Ramos (cell line): Measurements from ENCODE around the gene ROBO2.

Experiments used
- in situ Hi-C: fragments of 300-500 bp; cut with MboI; formaldehyde crosslinking; loops from one replicate; pipeline ENCODE4 v1.14.3; 2022; ENCODE audit warnings: low sequenced_read_pairs; ENCODE audit not compliant: unreplicated experiment

ROBO2 gene

DNA sequence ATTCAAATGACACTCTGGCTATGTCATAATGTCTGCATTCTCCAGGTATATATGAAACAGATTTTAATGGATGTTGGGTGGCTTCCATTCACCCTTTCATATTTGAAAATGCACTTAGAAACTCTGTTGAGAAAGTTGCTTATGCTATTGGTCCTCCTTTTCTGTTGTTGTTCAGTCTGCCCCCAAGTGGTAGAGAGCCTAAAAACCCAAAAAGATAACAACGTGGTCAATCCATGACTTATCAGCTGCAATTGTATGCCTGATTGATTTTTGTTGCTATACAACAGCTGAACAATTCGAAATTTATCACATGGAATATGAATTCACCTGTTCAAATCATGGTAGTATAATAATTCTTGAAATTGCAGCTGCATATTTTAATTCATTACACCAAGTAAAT lies 279.8 kb downstream of the ROBO2 start:
- in situ Hi-C loops = no loop called here

DNA sequence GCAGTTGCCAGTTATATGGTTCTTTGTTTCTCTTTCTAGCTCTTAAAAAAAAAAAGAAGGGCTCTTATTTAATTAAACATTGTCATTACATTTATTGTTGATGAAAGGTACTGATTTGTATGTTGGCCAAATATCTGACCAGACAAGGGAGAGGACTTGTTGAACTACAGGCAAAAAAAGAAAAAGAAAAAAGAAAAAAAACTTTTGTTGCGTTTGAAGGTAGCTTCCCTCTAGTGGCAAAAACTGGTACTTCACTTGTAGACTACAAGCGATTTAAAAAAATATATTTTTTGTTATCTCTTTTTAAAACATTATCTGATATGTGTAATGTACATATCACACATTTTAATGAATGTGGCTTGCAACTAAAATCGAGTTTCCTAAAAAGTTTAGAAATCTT lies 280.6 kb downstream of the ROBO2 start:
- in situ Hi-C loops = no loop called here

DNA sequence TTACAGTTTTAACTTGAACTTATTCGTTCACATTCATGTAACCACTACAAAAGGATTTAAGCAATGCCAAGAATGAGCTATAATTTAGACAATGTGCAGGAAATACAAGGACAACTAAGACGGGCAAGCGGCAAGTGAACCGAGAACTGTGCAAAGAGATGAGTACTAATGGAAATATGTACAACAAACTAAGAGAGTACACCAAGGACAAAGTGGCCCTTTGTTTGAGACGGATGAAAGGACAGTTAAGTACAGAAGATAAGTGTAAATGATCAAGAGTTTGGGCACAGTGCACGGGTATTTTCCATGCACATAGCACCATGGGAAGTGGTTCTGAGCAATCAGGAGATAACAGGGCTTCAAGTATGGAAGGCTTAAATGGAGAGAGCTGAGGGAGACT lies 281.7 kb downstream of the ROBO2 start:
- in situ Hi-C loops = no loop called here

DNA sequence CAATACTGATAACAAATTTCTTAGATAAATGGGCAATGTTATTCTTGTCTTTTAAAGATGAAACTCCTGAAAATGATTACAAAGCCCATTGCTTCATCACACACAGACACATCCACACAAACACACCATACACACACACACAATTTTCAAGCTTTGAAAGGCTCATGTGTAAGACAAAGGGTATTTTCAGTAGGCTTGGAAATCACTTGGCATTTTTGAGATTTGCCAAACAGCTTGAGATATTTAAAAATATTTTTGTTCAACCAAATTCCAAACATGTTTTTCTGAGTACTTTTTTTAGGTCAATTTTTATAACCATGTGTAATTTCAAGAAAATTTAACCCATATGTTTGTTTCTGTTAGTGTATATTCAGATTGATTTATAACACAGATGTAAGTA lies 283.7 kb downstream of the ROBO2 start:
- in situ Hi-C loops = no loop called here

DNA sequence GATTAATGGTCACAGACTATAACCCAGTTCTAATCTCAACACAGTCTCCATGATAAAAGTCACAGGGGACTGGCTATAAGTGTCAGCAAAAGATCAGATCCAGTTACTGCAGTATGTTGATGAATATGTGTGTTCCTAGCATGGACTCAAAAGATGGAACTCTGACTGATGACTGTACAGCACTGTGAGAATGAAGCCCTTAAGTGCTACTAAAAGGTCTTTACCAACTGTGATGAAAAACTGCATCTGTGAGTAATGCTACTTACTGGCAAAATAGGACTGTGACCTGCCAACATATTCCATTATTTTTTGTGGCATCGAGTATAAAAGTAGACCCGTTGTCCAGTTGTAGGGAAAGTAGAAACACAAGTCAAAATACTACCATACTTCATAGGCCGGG lies 284.2 kb downstream of the ROBO2 start:
- in situ Hi-C loops = no loop called here

DNA sequence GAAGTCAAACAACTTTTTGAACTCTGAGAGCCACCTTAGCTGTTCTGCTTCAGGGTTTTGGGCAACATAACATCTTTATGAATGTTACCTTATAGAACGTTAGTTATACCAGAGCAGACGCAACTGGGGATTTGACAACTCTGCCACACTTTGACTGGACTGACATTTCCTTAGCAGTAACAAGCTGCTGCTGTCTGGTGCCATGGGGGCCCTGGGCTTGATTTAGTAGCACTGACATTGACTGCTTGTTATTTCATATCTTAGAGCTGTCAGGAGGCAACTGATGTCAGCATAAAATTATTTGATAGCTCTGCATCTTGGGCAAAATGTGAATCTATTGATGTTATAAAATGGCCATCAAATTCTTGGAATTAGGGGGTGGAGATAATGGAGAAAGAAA lies 285.4 kb downstream of the ROBO2 start:
- in situ Hi-C loops = no loop called here

DNA sequence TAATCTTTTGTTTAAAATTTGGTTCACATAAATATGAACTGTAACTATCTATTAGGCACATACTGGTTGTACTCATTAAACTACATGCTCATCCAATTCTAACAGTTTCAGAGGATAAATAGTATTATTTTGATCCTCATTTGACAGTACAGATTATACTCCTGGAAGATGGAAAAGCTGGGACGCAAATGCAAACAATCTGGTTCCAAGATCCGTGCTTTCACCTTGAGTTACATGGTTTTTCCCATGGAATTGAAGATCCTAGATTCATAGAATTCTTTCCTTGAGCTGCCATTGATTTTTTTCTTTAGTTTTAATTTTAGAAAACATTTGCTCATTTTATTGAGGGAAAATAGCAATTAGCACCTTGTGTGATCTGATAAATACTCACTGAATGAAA lies 285.8 kb downstream of the ROBO2 start:
- in situ Hi-C loops = no loop called here

DNA sequence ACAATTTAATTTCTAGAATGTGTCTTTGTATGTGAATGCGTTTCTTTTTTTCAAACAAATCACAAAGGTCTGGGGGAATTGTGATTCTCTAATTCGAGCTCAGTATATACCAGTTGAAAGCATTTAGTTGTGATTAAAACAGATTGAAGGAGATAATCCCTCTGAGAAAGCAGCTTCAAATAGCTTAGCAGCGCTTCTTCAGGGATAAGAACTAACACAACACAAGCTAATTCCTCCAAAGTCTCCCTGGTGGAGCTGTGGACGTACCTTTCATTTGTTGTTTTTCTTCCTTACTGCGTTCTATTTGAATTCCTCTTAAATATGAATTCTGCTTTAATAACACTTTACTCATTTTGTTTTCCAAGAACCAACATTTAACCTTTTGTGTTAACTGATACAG lies 286.7 kb downstream of the ROBO2 start:
- in situ Hi-C loops = no loop called here

DNA sequence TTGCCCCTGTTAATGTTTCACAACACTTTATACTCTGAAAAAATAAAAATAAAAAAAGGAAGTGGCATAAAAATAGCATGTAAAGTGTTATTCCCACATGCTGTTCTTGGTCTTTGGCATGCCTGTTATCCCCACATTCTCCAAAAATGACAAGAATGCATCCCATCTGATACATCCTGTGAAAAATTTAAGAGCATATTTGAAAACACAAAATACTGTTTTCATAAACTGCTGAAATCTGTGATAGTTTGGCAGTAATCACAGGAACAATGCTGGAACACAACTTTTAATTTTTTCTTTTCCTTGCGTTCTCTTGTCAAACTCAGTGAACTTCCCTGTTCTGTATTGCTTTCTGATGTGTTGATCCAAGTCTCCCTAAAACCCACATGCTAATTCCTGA lies 288.8 kb downstream of the ROBO2 start:
- in situ Hi-C loops = no loop called here

DNA sequence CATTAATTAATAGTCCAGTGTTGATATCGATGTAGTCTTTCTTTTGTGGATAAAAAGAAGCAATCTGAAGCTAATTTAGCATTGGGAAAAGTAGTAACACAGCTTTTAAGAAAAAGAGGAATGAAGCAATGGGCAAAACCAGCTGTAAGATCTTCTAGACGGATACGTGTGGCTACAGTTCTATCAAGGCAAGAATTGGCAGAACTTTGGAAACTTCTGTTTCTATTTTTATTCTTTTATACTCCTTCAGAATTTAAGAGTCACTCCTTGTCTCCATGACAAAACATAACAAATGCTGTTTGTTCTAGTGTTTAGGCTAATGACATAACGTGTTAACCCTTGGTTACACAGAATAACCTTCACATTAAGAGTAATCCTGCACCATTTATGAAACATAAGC lies 289.2 kb downstream of the ROBO2 start:
- in situ Hi-C loops = no loop called here

DNA sequence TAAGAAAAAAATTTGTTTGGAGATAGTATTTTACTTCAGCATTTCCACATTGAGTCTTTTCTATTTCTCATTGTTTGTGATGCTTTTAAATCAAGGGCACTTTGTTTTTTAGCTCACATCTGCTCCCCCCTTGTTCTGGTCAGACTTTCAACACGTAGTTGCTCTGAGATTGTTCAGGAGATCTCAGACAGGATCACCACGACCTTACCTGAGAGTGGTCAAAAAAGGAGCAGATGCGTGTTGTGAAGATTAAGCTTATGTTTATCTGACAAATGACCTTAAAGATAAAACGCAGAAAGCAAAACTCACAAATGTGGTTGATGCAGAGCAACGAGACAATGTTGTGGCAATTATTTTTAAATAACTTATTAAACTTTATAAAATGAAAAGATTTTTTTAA lies 298.3 kb downstream of the ROBO2 start:
- in situ Hi-C loops = no loop called here

DNA sequence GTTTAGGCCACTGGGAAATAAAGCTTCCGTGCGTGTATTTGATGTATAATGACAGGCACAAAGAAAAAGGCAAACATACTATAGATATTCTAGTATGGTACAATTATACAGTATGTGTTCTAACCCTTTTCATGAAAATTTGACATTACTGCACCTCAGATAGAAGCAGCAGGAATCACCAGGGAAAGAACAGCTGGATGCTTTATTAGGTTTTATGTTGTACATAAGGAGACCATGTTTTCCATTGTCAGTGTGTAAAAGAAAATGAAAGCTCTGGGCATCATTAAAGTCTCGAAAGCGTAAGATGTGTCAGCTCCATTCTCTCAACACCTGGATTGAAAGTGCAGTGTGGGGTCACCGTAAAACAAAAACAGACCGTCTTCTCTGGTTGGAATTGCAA lies 302.1 kb downstream of the ROBO2 start:
- in situ Hi-C loops = no loop called here

DNA sequence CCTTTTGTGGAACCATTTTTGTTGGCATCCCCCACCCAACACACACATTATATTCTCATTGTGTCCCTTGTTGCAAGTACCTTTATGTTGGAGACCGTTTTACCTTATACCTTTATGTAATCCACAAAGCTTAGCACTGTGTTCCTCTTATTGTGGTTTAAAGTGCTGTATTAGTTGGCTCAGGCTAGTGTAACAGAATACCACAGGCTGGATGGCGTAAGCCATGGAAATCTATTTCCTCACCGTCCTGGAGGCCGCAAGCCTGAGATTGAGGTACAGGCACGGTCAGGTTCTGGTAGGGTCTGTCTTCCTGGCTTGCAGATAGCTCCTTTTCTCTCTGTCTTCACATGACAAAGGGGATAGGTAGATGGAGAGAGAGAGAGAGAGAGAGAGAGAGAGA lies 302.8 kb downstream of the ROBO2 start:
- in situ Hi-C loops = no loop called here

DNA sequence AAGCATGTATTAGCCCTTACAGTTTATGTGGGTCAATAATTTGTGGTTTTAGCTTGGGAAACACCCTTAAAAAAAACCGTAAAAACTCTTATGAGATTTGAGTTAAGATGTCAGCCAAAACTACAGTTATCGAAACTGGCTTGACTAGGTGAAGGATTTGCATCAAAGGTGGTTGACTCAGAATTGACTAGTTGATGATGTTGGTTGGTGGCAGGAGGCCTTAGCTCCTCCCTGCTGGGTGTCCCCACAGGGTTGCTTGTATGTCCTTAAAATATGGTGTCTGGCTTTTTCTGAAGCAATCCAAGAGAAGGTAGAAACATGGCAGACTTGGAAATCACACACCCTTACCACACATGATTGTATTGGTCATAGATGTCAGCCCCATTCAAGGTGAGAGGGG lies 305.1 kb downstream of the ROBO2 start:
- in situ Hi-C loops = no loop called here

DNA sequence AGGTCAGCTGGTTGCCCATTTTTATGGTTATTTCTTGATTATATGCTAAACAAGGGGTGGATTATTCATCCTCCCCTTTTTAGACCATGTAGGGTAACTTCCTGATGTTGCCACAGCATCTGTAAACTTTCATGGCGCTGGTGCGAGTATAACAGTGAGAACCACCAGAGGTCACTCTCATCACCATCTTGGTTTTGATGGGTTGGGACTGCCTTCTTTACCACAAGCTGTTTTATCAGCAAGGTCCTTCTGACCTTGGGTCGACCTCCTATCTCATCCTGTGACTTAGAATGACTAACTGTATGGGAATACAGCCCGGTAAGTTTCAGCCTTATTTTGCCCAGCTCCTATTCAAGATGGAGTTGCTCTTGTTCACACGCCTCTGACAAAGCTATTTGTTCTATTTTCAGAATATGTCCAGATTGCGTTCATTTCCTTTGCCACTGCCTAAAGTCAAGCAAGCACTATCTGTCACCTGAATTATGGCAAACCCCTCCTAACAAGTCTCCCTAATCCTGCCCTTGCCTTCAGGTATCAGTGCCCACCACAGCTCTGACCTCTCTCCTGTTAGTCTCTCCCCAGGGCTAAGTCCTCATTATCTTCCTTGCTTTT lies 308.5 kb downstream of the ROBO2 start:
- in situ Hi-C loops = no loop called here

DNA sequence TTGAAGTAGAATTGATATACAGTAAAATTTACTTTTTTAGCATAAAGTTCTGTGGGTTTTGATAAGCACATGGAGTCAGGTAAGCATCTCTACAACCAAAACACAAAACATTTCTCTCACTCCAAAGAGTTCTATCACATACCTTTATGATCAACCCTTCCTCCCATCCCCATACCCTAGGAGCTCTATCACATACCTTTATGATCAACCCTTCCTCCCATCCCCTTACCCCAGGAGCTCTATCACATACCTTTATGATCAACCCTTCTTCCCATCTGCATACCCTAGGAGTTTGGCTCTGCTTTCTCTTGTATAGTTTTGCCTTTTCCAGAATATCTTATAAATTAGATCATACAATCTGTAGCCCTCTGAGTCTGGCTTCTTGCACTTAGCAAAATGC lies 315.1 kb downstream of the ROBO2 start:
- in situ Hi-C loops = no loop called here

DNA sequence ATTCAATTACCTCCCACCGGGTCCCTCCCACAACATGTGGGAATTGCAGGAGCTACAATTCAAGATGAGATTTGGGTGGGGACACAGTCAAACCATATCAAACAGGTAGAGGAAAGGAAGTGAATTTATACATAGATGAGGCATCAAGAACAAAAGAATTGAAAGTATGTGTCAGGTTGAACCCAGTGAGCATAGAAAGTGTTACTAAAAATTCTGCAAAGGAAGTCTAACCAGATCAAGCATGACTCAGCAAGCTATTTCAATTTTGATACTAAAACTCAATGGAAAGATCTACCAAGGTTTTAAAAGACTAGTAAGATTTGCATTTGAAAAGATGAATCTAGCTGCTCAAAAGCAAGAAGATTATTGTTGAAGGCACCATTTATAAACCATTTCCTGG lies 323.0 kb downstream of the ROBO2 start:
- in situ Hi-C loops = no loop called here

DNA sequence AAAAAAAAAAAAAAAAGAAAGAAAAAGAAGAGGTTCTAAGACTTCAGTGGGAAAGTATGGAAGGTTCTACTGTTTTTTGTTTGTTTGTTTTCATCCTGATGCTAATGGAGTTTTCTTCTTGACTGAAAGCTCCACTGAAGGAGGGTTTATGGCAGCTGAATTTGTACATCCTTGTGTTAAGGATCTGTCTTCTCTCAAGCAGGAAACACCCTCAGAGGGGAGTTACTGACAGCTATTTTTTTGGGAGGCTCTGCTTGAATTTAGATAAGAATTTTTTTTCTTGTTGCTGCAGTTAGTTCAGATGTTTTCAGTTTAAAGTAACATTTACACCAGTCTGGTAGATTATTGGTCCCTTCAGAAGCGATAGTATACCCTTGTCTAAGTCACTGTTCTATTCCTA lies 325.3 kb downstream of the ROBO2 start:
- in situ Hi-C loops = no loop called here

DNA sequence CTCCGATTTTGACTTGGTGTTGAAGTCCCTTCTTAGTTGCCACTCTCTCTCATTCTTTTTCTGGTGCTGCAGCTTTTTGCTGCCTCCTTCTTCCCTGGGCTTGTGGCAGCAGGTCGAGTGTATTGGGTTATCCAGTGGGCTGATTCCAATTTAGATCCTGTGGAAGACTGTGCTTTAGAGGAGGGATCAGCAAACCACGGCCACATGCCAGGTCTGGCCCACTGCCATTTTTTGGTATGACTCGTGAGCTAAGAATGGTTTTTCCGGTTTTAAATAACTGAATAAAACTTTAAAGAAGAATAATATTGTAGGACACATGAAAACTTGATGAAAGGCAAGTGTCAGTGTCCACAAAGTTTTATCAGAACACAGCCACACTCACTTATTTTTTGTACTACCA lies 330.5 kb downstream of the ROBO2 start:
- in situ Hi-C loops = no loop called here

DNA sequence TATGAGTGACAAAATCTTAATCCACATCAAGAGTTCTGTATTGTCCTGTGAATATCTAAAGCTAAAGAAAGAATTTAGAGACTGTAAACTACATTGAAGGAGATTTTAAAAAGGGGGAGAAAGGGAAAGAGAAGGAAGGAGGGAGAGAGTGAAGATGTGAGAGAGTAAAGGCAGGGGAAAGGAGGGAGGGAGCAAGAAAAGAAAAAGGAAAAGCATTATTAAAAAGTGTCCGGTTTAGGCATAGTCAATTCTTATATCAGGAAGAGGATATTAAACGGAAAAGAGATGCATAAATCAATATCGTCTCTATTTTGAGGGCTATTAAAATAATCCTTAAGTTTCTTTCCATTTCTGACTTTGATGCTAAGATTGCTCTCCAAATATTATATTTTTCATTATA lies 332.1 kb downstream of the ROBO2 start:
- in situ Hi-C loops = no loop called here

DNA sequence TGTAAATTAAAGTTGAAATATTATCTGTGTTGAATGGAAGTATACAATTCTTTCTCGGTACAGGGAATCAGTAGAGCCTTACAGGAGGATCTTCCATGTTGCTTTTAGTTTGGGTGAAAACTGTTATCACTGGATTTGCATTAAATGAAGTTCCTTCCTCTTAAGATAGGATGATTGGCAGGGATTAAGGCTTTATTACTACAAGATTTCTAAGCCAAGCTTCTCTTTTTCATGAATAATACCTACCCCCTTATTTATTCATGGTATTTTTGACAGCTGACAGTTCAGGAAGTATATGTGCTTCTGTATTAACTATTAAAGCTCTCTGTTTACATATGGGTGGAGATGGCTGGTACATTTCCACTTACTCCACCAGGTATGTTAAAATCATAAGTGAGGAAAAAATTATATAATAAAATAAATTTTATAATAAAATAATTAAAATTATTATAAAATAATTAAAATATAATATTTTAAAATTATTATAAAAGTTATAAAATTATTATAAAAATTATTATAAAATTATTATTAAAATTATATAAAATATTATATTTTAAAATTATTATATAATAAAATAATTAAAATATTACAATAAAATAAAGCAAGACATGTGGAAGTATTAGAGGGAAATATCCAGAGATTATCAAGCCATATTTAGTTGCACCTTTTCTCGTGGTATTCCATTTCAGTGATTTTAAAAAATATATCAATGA lies 332.9 kb downstream of the ROBO2 start:
- in situ Hi-C loops = no loop called here

DNA sequence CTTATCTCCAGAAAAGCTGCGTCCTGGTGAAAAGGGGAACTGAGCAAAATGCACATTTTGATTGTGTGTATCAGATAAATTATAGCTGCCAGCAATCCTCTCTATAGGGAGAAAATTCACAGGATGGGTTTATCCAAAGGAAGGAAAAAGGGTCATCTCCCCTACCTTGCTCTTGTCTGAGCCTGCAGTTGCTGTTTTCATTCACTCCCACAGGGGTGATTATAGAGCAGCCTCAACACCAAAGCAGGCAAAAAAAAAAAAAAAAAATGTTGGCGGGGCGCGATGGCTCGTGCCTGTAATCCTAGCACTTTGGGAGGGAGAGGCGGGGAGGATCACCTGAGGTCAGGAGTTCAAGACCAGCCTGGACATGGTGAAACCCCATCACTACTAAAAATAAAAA lies 333.7 kb downstream of the ROBO2 start:
- in situ Hi-C loops = no loop called here
